ENCODE measurements around the gene SULT4A1.

Gene SULT4A1

DNA sequence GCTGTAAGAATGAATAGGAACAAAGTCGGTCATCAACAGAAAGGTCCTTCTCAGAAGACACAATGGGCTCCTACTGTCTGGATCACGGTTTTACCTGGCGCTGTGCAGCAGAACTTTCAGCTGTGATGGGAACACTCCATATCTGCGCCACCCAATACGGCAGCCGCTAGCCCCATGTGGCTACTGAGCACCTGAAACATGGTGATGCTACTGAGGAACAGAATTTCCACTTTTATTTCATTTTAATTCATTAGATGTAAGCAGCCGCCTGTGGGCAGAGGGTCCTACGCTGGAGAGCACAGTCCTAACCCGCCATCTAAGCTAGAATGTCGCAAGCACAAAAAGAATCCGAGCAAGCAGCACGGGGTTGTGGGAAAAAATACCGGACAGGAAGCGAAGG lies 2.7 kb downstream of the SULT4A1 start:
- no peak for DNase-seq

DNA sequence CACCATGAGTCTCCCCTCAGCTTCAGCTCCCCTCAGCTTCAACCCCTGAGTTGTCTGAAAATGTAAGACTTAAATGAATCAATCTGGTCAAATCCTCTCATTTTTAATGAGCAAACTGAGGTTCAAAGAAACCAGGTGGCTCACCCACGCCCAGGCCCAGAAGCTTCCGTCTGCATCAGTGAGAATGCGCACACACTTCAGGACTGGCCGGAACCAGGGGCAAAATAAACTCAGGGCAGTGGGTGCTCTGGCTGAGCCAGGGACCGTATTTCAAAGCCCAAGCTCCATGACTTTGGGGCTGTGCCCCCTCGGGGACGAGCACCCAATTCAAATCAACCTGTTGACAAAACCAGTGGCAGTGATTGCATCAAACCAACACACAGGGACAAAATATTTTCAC lies 3.1 kb downstream of the SULT4A1 start:
- no peak for DNase-seq

DNA sequence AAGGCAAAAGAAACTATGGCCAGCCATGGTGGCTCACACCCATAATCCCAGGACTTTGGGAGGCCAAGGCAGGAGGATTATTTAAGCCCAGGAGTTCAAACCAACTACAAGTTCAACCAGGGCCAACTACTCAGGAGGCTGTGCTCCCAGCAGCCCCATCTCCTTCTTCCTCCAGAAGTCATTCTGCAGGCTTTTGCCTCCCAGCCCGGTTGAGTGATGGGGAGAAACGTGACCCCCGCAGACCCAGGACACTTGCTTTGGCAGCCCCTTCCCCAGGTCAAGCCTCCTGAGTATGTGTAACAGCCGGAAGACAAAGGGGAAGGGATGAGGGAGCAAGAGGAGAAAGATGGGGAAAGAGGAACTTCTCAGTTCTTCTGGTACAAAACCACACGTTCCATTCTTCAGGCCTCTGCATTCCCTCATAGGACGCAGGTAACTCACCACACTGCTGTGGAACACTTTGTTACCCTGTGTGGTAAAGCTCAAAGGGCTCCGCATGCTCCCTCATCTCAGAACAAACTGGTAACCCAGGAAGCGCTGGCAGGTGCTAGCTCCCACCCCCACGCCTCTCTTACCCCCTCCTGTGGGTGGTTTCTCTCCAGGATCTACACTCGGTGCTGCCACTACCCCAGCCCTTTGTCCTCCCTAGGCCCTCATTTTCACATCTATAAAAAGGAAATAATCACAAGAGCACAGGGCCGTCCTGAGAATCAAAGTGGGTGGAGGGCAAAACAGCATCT lies 4.0 kb downstream of the SULT4A1 start:
- DNase-seq: no peak

DNA sequence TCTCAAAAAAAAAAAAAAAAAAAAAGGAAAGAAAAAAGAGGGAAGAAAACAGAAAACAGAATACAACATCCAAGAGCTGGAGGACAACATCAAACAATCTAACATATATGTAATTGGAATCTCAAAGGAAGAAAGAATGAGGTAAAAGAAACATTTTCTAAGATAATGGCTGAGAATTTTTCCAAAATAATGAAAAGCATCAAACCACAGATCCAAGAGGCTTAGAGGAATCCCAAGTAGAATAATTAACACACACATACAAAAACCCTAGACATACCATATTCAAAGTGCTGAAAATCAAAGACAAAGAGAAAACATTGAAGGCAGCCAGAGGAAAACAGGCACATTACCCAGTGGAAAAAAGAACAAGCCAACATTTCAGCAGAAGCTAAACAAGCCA lies 4.9 kb downstream of the SULT4A1 start:
- no peak for DNase-seq

DNA sequence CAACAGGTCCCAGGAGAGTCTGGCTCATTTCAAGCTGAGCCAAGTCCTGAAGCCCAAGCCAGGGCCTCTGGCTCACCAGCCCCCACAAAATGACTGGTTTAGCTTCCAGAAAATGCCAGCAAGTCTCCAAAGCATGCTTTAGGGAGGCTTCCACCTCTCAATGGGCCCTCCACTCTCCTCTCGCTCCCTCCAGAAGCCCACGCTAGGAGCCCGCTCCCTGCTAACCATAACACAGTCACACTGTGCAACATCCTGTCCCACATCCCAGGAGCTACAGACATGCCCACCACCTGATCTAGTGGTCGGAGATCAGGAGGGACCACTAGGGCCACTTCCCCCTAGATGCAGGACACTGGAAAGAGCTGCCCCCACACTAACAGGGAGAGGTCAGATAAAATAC lies 6.9 kb downstream of the SULT4A1 start:
- DNase-seq: no peak

DNA sequence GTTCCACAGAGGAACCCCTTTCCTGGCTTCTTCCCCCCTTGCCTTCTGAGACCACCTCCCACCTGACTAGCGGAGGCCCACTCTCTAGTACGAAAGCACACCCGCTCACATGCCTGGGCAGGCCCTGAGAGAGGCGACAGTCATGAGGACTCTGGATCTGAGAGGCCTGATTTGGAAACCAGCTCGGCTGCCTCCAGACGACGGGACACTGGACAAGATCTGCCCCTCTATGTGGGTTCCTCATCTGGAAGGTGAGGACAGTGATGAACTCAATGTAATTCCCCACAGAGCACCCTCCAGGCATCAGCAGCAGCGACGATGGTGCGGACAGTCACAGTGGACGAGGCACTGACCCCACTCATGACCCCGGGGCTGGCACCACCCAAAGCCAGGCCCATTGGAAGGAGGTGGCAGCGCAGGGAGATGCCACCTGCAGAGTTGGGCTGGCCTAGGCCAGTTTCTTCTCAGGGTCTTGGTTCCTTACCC lies 7.5 kb downstream of the SULT4A1 start:
- no peak for DNase-seq

DNA sequence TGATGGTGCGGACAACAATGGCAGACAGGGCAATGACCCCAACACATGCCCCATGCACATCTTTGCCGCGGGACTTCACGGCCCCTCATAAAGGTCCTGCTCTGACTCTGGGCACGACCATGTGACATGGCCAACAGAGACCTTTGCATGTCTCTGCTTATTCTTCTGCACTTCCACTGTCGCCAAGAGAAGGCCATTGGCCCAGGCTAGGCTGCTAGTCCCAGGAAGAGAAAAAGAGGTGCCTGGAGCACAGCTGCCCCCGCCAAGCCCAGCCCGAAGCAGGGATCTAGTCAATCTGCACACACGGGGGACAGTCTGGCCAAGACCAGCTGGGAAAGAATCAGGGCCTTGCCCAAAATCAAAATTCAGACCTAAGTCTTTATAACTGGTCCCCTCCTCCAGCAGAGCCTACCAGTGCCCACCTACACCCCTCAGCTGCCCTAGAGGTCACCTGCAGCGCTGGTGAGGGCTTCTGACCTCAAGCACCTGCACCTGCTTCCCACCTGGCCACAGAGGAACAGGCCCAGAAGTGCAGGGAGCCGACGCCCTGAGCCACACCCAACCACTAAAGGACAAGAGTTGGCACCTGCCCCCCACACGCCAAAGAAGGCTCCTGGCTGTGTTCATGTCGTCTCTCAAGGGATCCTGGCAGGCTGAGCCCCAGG lies 8.1 kb downstream of the SULT4A1 start:
- DNase-seq: no peak

DNA sequence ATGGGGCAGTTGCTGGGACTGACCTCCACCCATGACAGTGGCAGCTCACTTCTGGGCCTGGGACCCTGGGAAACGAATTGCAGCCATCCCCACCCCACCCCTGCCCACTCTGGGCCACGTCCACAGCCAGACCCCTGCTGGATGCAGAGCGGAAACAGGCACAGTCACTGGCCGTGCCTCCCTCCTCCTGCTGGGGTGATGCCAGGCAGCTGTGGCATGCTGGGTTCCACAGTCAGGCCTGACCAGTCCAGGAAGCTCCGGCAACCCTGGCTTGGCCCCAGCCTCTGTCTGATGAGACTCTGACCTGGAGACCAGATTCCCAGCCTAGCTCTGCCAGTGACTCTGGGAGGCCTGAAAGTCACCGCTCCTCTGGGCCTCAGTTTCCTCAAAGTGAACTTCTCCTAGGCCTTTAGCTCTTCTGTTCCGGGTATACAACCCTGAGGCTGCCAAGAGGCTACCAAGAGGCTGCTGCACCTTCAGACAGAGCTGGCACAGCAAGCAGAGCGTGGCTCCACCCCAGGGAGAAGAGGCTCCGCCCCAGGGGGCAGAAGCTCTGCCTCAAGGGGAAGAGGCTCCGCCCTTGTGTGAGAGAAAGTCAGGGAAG lies 8.9 kb downstream of the SULT4A1 start:
- no peak for DNase-seq

DNA sequence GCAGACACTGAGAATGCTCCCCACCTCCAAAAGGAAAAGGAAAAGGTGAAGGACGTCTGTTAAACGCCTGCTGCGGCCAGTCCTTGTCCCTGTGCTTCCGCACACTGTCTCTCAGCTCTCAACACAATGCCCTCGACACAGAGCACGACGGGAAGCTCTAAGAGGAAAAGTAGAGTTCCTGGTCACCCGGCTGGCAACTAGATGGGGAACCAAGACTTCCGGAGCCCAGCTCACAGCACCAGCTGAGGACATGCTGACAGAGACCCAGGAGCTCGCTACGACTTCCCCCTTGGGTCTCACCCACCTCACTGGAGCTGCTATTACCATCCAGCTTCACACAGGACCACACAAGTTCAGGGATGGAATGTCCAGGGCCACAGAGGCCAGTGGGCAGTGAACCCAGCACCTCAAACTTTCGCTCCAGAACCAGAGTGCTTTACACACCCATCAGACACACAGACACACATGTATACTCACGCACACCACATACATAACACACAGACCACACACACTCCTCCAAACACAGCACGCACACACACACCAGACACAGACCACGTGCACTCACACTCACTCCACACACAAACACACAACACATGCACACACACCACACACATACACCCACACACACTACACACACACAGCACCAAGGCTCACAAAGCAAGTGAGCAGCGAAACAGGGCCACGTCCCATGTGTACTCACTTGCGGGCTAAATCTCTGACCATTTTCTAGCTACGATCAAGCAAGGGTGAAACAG lies 9.6 kb downstream of the SULT4A1 start:
- no peak for DNase-seq

DNA sequence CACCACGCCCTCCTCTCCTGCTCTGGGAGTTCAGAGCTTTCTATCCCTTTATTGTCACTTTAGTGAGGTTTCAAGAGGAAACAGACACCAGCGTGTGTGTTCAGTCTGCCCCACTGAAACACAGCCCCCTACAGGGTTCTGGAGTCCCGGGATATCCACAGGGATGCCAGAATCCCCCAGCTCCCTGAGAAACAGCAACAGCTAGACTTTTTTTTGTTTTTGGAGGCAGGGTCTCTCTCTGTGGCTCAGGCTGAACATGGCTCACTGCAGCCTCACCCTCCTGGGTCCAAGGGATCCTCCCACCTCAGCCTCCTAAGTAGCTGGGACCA lies 10.4 kb downstream of the SULT4A1 start:
- no peak for DNase-seq

DNA sequence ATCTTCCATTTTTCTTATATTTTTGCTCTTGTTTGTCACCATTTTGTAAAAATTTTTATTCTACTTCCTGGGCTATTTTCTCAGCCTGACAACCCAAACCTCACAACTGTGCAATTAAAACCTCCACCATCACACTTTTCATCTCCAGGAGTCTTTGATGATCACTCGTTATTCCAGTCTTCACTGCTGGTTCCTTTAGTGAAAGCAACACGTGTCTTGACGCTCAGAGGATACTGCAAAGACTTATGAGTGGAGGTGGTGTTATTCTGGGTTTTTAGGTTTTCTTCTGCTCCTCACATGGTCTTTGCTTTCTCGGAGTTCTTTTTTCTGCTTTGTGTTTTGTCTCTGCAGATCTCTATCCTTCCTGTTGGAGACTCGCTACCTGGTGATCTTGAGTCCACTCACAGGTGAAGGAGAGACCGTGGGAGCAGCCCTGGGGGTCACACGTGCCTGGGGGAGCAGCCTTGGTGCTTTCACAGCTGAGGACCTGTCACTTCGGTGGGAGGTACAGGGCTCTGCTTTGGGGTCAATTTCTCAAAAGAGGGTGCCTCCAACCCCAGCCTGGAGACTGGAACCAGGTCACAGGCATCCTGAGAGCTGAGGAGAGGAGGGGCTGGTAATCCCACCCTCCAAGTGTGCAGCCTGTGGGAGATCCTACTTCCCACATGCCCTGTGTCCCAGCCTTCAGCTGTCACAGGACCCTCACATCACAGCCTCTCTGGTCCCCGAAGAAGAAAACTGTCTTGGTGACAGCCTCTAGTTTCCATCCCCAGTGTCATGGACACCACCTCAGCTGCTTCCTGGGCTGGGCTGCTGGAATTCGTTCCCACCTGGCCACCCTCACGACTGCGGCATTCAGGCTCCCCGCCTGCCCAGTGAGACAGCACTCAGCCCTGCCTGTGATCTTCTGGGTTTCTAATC lies 11.0 kb downstream of the SULT4A1 start:
- no peak for DNase-seq

DNA sequence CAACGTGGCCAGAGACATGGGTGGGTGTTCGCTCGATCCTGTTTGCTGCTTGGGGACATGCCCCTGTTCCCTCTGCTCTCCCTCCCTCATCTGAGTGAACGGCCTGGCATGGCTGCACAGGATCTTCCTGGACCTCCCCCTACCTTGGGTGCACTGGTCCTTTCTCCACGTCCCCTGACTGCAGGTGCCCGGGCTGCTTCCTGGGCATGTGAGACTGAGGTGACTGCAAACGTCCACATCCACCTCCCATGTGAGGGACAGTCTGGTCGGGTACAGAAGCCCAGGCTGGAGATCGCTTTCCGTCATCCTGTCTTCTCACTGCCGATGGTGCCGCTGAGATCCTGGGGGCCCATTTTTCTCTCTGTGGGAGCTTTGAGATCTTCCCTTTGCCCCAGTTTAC lies 11.8 kb downstream of the SULT4A1 start:
- no peak for DNase-seq

DNA sequence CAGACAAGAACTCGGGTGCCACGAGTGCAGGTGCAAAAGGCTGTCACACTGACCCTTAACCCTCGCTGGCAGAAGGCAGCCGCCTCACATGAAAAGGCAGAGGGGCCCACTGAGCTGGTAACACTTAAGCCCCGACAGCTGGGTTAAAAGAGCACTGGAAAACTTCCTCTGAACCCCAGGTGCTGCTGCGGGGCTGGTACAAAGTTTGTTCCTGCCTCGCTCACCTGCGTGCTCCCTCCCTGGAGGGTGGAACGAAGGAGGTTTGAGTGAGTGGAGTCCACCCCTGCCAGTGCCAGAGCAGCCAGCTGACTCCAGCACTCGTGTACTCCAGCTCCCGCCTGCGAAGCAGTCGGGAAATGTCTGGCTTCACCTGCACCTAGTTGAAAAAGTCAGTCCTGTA lies 12.6 kb downstream of the SULT4A1 start:
- DNase-seq: no peak

DNA sequence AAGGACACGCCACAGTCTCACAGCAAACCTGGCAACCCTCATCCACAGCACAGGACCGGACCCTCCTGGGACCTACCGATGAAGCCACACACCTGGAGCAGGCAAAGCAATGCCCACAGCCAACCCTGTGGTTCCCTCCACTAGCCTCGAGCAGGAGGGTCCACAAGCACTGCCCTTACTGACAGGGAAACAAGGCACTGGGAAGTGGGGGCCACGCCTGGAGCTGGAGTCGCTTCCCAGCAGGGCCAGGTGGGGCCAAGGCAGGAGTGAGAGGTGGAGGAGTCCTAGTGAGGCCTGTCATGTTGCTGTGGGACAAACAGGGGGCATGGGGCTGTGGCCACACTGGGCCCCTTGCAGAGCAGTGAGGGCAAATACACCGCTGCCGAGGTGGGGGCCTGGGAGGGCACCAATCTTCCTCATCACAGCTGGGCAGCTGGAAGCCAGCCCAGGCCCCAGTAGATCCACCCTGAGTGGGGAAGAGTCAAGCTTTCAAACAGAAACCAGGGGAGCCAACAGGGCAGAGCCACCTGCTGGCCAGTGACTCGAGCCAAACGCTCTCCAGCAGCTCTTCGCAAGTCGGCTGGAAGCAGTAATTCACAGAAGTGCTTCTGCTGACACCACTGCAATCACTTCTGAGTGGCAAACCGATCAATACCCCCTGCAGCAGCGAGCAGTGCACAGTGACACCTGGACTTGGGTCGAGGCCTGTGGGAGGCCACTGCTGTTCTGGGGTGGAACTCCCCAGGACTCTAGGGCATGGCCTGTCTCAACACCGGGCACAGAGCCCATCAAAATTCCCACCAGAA lies 13.7 kb downstream of the SULT4A1 start:
- DNase-seq: no peak

DNA sequence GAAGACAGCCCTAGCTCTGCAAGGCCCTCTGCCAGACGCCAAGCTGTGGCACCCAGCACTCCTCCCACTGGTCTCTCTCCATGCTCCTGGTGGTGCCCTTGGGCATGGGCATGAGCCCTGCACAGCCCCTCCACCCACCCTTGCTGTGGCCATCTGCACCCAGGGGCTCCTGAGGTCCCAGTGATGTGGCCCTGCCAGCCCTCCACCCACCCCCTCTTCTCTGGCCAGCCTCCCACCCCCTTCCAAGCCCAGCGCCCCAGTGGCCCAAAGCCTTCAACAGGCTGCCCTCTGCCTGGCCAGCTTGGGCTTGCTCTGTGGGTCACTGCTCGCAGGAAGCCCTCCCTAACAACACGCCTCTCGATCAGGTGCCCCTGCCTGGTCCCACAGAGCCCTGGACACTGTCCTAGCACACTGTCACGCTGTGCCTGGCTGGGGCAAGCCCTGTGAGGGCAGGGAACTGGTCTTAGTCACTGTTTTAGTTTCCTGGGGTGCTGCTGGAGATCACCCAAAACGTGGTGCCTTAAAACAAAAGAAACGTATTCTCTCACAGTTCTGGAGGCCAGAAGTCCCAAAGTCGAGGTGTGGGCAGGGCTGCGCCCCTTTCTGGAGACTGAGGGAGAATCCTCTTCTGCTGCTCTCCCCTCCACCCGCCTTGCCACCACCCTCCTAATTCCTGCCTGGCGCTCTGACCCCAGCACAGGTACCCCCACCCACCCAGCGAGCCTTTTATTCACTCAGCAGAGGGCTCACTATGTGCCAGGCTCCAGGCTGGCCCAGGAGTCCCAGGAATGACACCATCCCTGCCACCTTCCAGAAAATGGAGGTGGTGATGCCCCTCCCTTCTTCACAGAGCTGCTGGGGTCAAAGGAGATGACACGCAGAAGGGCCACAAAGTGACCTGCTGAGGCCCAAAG lies 14.7 kb downstream of the SULT4A1 start:
- DNase-seq: no peak

DNA sequence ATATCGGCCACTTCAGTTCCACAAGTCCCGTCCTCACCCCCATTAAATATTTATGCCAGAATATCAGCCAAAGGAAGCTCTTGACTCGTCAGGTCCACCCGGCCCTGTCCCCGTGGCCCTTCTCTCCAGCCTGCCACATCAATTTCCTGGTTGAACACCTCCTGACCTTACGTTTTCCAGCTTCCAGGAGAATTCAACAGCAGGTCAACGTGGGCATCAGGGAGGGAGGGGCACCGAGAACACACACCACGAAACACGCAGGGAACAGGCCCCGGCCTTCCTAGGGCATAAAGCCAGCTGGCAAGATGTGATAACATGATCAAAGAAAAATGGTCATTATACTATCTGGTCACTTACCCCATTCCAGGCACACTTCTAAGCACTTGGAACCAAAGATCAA lies 15.3 kb downstream of the SULT4A1 start:
- no peak for DNase-seq

DNA sequence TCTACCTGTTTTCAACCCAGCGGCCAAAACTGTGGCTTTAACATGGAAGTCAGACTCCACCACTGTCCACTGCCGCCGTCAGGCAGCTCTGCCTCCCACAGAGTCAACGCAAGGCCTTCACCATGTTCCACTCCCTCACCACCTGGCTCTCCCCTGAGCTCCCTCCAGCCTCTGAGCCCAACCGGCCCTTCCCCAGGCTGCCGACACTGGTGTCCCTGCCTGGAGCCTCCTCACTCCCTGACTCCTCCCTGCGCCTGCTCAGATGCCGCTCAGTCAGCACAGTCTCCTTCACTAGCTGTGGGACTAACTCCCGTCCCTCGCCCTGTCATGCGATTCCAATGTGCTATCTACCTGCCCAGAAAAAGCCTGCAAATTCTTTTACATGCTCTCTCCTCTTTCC lies 16.3 kb downstream of the SULT4A1 start:
- DNase-seq: no peak

DNA sequence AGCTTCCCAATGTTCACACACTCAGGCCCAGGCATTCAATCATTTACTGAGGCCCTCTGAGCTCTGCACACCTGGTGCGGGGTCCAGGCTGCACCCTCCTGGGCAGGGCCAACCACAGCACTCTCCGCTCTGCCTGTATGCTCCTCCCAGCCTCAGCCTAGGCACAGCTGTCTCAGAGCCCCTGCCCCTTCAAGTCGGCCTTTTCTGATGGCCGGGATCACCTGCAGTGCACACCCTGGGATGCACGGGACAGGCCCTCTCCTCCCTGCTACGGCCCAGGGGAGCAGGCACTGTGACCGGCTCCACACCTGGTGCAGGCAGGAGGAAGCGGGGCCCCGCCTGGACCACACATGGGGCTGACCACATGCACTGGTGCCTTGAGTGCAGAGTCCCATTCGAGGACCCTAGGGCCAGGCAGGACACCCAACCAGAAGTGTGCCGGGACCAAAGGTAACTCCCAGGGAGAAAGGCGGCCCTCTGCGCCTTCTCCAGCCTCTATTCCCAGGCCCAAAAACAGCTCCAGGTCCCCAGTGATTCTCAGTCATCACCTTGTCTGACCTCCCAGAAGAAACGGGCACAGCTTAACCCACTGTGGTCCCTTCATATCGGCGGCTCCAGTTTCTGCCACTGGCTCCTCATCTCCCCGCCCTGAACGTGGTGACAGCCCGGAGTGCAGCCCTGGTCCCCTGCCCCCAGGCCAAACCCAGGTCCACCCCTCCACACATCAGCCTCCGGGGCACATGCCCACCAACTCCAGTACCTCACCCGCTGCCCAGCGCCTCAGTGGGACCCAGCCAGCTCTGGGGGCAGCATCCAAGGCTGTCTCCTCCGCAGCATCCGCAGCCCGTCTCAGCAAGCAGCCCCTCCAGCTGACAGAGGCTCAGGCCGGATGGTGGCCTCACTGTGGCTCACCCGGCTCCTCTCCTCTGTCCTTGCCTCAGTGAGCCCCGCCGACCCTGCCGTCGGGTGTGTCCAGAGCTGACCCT lies 17.5 kb downstream of the SULT4A1 start:
- no peak for DNase-seq

Measured in activated CD4-positive, alpha-beta T cell treated with anti-CD3 and anti-CD28 coated beads, Interleukin-2, Interleukin-6, amounts not matched to agents 100 ng/mL and 50 ng/mL, durations not matched to agents 16 hours and 8 hours (primary cell).